Pancreas (tissue), 10 donors: ENCODE measurements around the gene ZIC4. TPM values are rescaled to one million over a fixed set of nuclear protein-coding genes. Genes with fewer than 3 reads are reported as not detected.

Source experiments
- ATAC-seq, 4 donors: fragments of 200-7000 bp; cut with Tn5 transposase; one replicate each; pipeline versions ENCODE4 v1.8.0 to v1.9.1; 2020; ENCODE audit warnings: mild to moderate bottlenecking in 4 of 4, moderate library complexity in 4 of 4
- DNase-seq, 6 donors: peaks; one replicate each; pipeline ENCODE4 v3.0.0-alpha.2; 2020
- FAIRE-seq: peaks from 2 replicates; lab custom pipeline; 2012; peaks lifted over from hg19 to GRCh38; lab: Jason Lieb, UNC
- H3K27ac ChIP-seq, 4 donors: fragments of 200-600 bp; sonication (generic); 1 replicate in 3 of 4; 2 replicates in 1 of 4; pipeline versions ENCODE4 v1.5.0 to v1.8.0; 2020
- H3K27me3 ChIP-seq, 4 donors: fragments of 200-600 bp; one replicate each; pipeline ENCODE4 v1.8.0; 2021
- H3K36me3 ChIP-seq, 3 donors: fragments of 200-600 bp; sonication (generic) in 1 of 3; one replicate each; pipeline versions ENCODE4 v1.5.0 to v1.8.0; 2020 to 2021
- H3K4me1 ChIP-seq, 3 donors: fragments of 200-600 bp; one replicate each; pipeline ENCODE4 v1.8.0; 2021
- H3K4me3 ChIP-seq, 4 donors: fragments of 200-600 bp; sonication (generic) in 2 of 4; one replicate each; pipeline versions ENCODE4 v1.5.0 to v1.8.0; 2020 to 2021
- H3K9me3 ChIP-seq, 4 donors: fragments of 200-600 bp; one replicate each; pipeline ENCODE4 v1.8.0; 2021
- CTCF ChIP-seq, 4 donors: fragments of 200-600 bp; sonication (generic) in 3 of 4; IDR thresholded peaks; one replicate each; pipeline versions ENCODE4 v1.5.0 to v1.8.0; 2021; ENCODE audit warnings: antibody characterized with exemption in 4 of 4
- WGBS, 2 donors: extraction: QIAGEN DNeasy Blood & Tissue Kit; methylation state at CpG; one replicate each; pipeline ENCODE4 v1.1.7; 2013; 5-methylcytosine and 5-hydroxymethylcytosine counted together
- intact Hi-C, 3 donors: fragments of 100-400 bp; cut with DNase I; formaldehyde crosslinking; loops; one replicate each; pipeline versions ENCODE4 v1.11.1 to v1.14.2; 2022
- polyA plus RNA-seq, 2 donors: library from polyadenylated mRNA; stranded (reverse); fragments of 200-250 nt; gene quantifications; one replicate each; pipeline ENCODE4 v1.2.3, GENCODE V29; 2013
- total RNA-seq, 6 donors: library from RNA; stranded (reverse); fragmentation: NEBNext Ultra II Directional in 4 of 6; extraction: Animal tissue kit (Norgen Biotek cat#: 25700) in 4 of 6; gene quantifications; one replicate each; pipeline versions ENCODE4 v1.2.1 to v1.2.4, GENCODE V29; 2021 to 2023
- donor health status: healthy with polysubstance abuse.
- donor health status: DM: no; HTN: no; CAD: no; lungs with moderate emphysema.
- donor health status: DM: no; HTN: no; CAD: no.
- donor health status: control.
- donor health status: control.
- donor health status: Bipolar disorder and iron deficiency.
- donor health status: DM: yes; HTN: yes; CAD: no.
- donor health status: DM: no; HTN: no; CAD: no.
- donor health status: DM: no; HTN: no; CAD: no.
- donor health status: DM: yes; HTN: yes; CAD: no.

Gene ZIC4
- total and polyA plus RNA-seq, 8 donors = not detected

- H3K27me3 ChIP-seq = peaks cover 8 to 57% (median 22%) of the 10 kb centered on the region in 4 donors
- no peaks in the 10 kb centered on the region for H3K9me3 ChIP-seq
- no peaks in the 10 kb centered on the region for H3K4me1 ChIP-seq
- no peak for TF ChIP-seq CTCF (IDR thresholded peaks at IDR 0.05)
- FAIRE-seq (no peak), DNase-seq (no peak), ATAC-seq (no peak)
- no peak overlapping the region for H3K27ac ChIP-seq
- WGBS, 2 donors = 15 to 22% methylated on average over 5 of the region's 5 CpGs
- no peak overlapping the region for H3K4me3 ChIP-seq
- H3K36me3 ChIP-seq = no peaks in the 10 kb centered on the region
- intact Hi-C loops = loop anchor here in 1 of 3 donors (10.0 kb wide), 1 partner anchor 55 kb away; no protein-coding TSS in a partner anchor
These were observed 46.3 kb downstream of the ZIC4 start for GRCh38 chr3:147360051-147360439.

GRCh38 chr3:147359177-147360050 is 46.9 kb downstream of the ZIC4 start:
- H3K27me3 ChIP-seq = peaks cover 8 to 63% (median 27%) of the 10 kb centered on the region in 4 donors
- H3K4me1 ChIP-seq = no peaks in the 10 kb centered on the region
- ATAC-seq (no peak), FAIRE-seq (no peak), DNase-seq (no peak)
- no peaks in the 10 kb centered on the region for H3K36me3 ChIP-seq
- intact Hi-C loops = loop anchor here in 1 of 3 donors (10.0 kb wide), 1 partner anchor 55 kb away; no protein-coding TSS in a partner anchor
- TF ChIP-seq CTCF (IDR thresholded peaks at IDR 0.05) = no peak
- no peak overlapping the region for H3K4me3 ChIP-seq
- no peaks in the 10 kb centered on the region for H3K9me3 ChIP-seq
- no peak overlapping the region for H3K27ac ChIP-seq
- 6 to 9% methylated on average over 45 of the region's 45 CpGs for WGBS, 2 donors

- Histone ChIP-seq H3K36me3 (no peaks in the 10 kb centered on the region), H3K4me1 (no peaks in the 10 kb centered on the region), H3K9me3 (no peaks in the 10 kb centered on the region), H3K27ac (no peak overlapping the region), H3K4me3 (no peak overlapping the region), H3K27me3 (peaks cover 8 to 70% (median 27%) of the 10 kb centered on the region in 4 donors)
- ATAC-seq (no peak), DNase-seq (no peak), FAIRE-seq (no peak)
- intact Hi-C loops = no loop called here
- WGBS, 2 donors = 5% methylated on average over 9 of the region's 9 CpGs
- no peak for TF ChIP-seq CTCF (IDR thresholded peaks at IDR 0.05)
These were observed 48.0 kb downstream of the ZIC4 start for GRCh38 chr3:147358144-147358992.

- 7 to 9% methylated on average over 29 of the region's 29 CpGs for WGBS, 2 donors
- ATAC-seq (no peak), DNase-seq (no peak), FAIRE-seq (no peak)
- intact Hi-C loops = no loop called here
- Histone ChIP-seq H3K27ac (no peak overlapping the region), H3K4me3 (no peak overlapping the region), H3K36me3 (no peaks in the 10 kb centered on the region), H3K27me3 (peaks cover 8 to 82% (median 27%) of the 10 kb centered on the region in 4 donors), H3K4me1 (no peaks in the 10 kb centered on the region), H3K9me3 (no peaks in the 10 kb centered on the region)
- no peak for TF ChIP-seq CTCF (IDR thresholded peaks at IDR 0.05)
These were observed 49.1 kb downstream of the ZIC4 start for GRCh38 chr3:147356909-147357900.
